Measurements from ENCODE around the gene CPXM1. TPM values are rescaled to one million over a fixed set of nuclear protein-coding genes. Genes with fewer than 3 reads are reported as not detected.
"Not testable (repeated sequence)": the region's sequence is repeated elsewhere in the genome, so short reads cannot be mapped to it uniquely, and the experiment has no call there.

The CPXM1 gene
- total RNA-seq, 1 experiment from 2014 or later: not detected

DNA sequence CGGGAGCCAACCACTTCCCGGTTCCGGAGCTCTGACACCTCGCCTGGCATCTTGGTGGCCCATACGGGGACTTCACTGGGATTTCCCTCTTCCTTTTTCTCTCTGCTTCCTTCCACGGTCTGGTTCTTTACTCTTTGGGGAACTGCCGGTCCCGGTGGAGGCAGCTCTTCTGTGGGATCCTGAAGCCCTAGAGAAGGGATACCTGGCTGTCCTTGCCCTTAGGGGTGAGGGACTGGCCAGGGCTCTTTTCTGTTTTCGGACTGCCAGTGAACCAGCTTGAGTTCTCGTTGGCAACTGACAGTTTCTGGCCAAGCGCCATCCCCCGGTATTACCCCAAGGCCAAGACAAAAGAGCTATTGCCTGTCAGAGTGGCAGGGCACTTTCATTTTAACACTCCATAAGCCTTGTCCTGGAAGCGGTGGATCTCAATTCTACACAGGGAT lies 880 bp upstream of the CPXM1 start:
- no peak for DNase-seq (ENCODE audit: low read depth)

- no peak for DNase-seq (ENCODE audit: low read depth)
These were observed 523 bp downstream of the CPXM1 start for GRCh38 chr20:2799688-2800520.

GRCh38 chr20:2799271-2799670 lies 1.2 kb downstream of the CPXM1 start:
- DNase-seq (ENCODE audit: low read depth): no peak

DNA sequence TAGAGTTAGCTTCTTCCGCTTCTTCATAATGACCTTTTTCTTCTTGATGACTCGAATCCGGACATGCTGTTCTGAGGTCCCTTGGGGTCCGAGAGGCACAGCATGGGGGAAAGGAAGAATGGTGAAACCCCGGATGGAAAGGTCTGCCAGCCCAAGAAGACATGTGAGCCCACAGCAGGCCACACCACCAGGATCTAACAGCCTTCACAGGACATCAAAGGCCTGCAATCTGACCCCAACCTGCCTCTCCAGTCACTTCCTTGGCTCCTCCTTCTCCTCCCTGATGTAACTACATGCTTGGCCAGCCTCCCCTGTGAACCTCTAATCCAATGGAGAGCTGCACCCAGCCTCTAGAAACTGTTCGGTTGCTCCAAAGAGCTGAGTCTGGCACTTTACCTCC lies 1.6 kb downstream of the CPXM1 start:
- no peak for DNase-seq (ENCODE audit: low read depth)

DNA sequence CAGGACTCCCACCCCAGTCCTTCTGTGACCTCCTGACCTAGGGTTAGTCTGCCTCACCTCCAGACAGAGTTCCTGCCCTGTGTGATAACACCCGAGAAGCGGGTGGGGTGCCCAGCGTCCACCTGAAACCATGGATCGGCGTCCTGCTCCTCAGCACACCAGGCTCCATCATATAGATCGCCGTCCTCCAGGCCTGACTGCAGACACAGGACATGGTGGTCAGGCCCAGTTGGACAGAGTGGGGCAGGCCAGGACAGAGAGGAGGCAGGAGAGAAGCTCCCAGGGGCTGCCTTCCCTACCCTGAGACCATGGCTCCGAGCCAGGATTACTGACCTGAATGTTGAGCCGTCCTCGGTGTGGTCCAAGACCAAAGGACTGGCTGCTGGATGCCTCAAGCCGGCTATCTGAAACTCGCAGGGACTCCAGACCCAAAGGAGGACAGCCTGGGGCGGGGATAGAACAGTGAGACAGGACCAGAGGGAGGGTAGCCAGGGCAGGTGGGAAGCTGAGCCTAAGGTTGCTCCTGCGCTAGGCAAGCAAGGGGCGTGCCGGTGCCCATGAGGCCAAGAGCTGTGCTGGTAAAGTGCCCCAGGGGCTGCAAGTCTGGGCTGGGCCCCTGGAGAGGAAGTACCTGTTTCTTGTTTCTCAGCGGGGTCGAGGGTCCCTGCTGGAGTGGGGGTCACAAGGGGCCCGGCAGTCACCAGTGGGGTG lies 2.2 kb downstream of the CPXM1 start:
- no peak for DNase-seq (ENCODE audit: low read depth)

- DNase-seq (ENCODE audit: low read depth): no peak
These were observed 3.1 kb downstream of the CPXM1 start for GRCh38 chr20:2797136-2797983.

- DNase-seq (ENCODE audit: low read depth): no peak
These were observed 4.3 kb downstream of the CPXM1 start for GRCh38 chr20:2796011-2796660.

- no peak for DNase-seq (ENCODE audit: low read depth)
These were observed 5.0 kb downstream of the CPXM1 start for GRCh38 chr20:2795451-2795850.

DNA sequence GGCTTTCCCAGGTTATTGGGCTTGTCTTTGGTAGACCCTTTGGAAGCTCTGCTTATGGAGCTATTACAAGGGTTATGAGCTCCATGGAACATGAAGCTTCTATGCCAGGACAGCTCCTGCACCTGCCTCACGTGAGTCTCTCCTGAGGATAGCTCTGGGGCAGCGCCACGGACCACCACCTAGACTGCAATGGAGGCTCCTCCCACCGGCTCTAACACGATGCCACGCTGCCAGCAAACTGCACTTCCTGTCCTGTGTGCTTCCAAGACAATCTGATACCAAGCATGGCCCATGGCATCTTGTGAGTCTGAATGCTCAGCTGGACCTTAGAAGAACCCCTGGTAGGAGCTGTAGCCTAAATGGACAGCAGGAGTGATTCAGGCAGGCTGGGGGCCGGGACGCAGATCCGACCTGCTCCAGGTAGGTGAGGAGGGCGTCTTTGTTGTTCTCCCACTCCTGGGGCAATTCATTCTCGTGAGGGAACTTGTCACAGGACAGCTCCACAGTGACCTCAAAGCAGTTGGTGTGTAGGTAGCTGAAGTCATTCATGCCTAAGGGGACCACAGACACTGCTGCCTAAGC lies 5.5 kb downstream of the CPXM1 start:
- DNase-seq (ENCODE audit: low read depth): no peak

GRCh38 chr20:2794202-2794748 lies 6.2 kb downstream of the CPXM1 start:
- no peak for DNase-seq (ENCODE audit: low read depth)

GRCh38 chr20:2793471-2793870 lies 7.0 kb downstream of the CPXM1 start:
- no peak for DNase-seq (ENCODE audit: low read depth)

- no peak for DNase-seq (ENCODE audit: low read depth)
These were observed 16.4 kb downstream of the CPXM1 start for GRCh38 chr20:2783908-2784566.

DNA sequence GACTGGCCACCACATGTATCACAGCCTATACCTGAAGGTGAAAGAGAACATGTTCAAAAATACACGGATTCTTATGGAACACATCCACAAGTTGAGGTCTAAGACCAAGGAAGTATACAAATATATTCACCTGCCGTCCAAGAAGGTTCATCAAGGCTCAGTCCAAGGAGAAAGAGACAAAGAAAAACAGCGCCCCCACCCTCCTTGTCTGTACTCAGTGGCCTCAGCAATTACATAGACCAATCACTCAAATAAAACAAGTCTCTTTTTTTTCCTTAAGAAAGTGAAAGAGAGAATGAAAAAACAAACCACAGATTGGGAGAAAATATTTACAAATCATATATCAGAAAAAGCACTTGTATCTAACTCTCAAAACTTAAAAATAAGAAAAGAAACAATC lies 19.5 kb downstream of the CPXM1 start:
- DNase-seq (ENCODE audit: low read depth): no peak

DNA sequence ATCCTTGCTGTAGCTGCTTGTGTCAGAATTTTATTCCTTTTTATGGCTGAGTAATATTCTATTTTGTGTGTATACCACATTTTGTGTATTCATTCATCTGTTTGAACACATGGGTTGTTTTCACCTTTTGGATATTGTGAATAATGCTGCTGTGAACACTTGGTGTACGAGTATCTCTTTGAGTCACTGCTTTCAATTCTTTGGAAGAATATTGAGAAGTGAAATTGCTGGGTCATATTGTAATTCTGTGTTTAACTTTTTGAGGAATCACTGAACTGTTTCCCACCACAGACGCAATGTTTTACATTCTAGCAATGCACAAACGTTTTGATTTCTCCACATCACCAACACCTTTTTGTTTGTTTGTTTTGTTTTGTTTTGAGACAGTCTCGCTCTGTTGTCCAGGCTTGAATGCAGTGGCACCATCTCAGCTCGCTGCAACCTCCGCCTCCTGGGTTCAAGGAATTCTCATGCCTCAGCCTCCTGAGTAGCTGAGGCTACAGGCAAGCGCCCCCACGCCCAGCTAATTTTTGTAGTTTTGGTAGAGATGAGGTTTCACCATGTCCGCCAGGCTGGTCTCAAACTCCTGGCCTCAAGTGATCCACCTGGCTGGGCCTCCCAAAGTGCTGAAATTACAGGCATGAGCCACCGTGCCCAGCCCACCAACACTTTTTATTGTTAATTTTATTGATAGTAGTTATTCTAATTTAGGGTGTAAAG lies 21.7 kb downstream of the CPXM1 start:
- DNase-seq (ENCODE audit: low read depth): no peak

DNA sequence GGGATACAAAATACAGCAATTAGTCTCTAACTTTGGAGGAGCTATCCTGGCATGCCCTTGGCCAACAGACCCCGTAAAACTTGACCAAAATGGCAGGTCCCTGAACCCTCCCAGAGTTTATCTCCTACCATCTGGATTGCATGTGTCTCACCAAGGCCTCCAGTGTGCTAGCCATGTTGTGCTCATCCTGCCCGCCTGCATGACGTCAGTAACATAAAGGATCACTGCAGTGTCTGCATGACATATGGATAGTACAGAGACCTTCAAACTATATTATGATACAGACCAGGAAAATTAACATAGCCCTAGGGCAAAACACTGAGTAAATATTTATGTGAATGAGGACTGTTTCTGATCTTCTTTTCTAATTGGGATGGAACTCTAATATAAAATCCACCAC lies 25.3 kb downstream of the CPXM1 start:
- no peak for DNase-seq (ENCODE audit: low read depth)

GRCh38 chr20:2773812-2774211 lies 26.6 kb downstream of the CPXM1 start:
- DNase-seq (ENCODE audit: low read depth): no peak

- DNase-seq (ENCODE audit: low read depth): no peak
These were observed 28.8 kb downstream of the CPXM1 start for GRCh38 chr20:2771631-2772080.

DNA sequence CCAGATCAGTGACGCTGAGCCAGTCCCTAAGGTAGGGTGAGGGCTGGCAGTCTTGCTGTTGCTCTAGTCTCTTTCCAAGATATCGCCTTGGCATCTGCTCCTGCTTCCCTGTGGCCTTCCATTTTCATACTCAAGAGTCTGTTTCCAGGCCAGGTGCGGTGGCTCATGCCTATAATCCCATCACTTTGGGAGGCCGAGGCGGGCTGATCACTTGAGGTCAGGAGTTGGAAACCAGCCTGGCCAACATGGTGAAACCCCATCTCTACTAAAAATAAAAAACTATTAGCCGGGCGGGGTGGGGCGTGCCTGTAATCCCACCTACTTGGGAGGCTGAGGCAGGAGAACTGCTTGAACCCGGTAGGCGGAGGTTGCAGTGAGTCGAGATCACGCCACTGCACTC lies 30.3 kb downstream of the CPXM1 start:
- DNase-seq (ENCODE audit: low read depth): not testable (repeated sequence)

DNA sequence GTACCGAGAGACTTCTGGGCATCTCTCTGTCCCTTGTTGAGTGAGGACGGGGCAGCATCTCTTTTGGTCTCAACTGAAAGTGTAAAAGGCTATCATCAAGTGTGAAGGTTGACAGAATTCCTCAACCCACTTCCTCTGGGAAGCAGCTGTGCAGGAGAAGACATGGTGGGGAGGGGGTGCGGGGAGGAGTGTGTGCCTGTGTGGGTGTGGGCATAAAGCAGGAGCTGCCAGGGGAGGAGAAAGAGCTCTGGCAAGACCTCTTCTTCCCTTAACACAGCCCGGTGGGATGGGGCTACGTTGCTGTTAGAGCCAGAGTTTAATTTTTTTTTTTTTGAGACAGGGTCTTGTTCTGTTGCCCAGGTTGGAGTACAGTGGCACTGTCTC lies 31.8 kb downstream of the CPXM1 start:
- no peak for DNase-seq (ENCODE audit: low read depth)
